ENCODE results near the gene KAZN. TPM values are rescaled to one million over a fixed set of nuclear protein-coding genes. Genes with fewer than 3 reads are reported as not detected.

KAZN gene
- total and polyA plus RNA-seq, 2 experiments from 2014 or later: 7.9 to 15.6 TPM

DNA sequence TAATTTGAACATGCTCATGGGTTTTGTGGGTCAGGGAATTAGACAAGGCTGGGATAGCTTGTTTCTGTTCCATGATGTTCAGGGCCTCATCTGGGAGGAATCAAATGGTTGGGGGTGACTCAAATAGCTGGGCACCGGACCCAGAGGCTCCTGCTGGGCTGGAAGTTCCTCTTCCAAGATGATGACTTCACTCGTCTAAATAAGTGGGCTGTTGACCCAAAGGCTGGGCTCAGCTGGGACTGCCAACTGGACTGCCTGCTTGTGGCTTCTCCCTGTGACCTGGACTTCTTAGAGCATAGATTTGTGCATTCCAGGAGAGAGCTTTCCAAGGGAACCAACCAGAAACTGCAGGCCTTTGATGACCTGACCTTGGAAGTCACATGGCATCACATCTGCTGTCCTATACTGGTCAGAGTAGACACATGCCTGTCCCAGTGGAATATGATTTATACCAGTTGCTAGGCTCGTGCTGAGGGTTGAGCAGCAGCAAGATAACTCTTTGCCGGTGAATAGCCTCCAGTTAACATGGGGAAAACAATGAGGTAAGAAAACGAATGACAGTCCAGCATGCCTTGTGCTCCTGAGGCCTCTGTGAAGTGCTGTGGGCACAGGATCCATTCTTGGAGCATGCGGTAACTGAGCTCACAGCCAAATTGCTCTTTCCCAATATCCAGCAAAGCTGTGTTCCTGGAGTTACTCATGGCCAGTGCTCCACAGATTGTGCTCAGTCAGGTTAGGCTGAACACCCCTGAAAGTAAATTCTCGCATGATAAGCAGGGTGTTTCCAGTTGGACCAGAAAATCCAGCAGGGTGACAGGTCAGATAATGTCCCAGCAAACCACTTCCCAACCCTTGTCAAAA, 282.2 kb downstream of the KAZN start:
- Histone ChIP-seq H3K27ac (no peak overlapping the region), H3K27me3 (no peaks in the 10 kb centered on the region), H3K79me2 (no peaks in the 10 kb centered on the region), H2AFZ (no peak overlapping the region), H3K4me3 (no peak overlapping the region), H3K9me2 (replicated peaks; ENCODE audit: insufficient read depth) (no peaks in the 10 kb centered on the region), H3K4me2 (no peak overlapping the region), H3K9me3 (ENCODE audit: low read depth) (no peaks in the 10 kb centered on the region), H3K36me3 (replicated peaks; ENCODE audit: insufficient read depth, low read depth) (no peaks in the 10 kb centered on the region), H4K20me1 (ENCODE audit: insufficient read depth, poor library complexity, severe bottlenecking) (no peaks in the 10 kb centered on the region), H3K4me1 (ENCODE audit: insufficient read depth) (no peaks in the 10 kb centered on the region)
- TF ChIP-seq EZH2 (IDR thresholded peaks at IDR 0.05; ENCODE audit: borderline replicate concordance): no peak
- TF ChIP-seq, protein P1, sequence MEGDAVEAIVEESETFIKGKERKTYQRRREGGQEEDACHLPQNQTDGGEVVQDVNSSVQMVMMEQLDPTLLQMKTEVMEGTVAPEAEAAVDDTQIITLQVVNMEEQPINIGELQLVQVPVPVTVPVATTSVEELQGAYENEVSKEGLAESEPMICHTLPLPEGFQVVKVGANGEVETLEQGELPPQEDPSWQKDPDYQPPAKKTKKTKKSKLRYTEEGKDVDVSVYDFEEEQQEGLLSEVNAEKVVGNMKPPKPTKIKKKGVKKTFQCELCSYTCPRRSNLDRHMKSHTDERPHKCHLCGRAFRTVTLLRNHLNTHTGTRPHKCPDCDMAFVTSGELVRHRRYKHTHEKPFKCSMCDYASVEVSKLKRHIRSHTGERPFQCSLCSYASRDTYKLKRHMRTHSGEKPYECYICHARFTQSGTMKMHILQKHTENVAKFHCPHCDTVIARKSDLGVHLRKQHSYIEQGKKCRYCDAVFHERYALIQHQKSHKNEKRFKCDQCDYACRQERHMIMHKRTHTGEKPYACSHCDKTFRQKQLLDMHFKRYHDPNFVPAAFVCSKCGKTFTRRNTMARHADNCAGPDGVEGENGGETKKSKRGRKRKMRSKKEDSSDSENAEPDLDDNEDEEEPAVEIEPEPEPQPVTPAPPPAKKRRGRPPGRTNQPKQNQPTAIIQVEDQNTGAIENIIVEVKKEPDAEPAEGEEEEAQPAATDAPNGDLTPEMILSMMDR (IDR thresholded peaks at IDR 0.05; ENCODE audit: poor library complexity): no peak
- no peak for TF ChIP-seq EZH2phosphoT487 (IDR thresholded peaks at IDR 0.05; ENCODE audit: low read depth, severe bottlenecking, unreplicated experiment)
- 86% methylated on average over 7 of the region's 7 CpGs for WGBS (ENCODE audit: low lambda C conversion rate, missing lambda C conversion rate)
- no peak for DNase-seq (ENCODE audit: low spot score)

GRCh38 chr1:14881775-14882672, 283.5 kb downstream of the KAZN start:
- H3K79me2 ChIP-seq: no peaks in the 10 kb centered on the region
- no peaks in the 10 kb centered on the region for H3K36me3 ChIP-seq (replicated peaks; ENCODE audit: insufficient read depth, low read depth)
- no peaks in the 10 kb centered on the region for H3K27me3 ChIP-seq
- TF ChIP-seq, protein P1 (IDR thresholded peaks at IDR 0.05; ENCODE audit: poor library complexity): no peak
- TF ChIP-seq EZH2 (IDR thresholded peaks at IDR 0.05; ENCODE audit: borderline replicate concordance) (no peak), EZH2phosphoT487 (IDR thresholded peaks at IDR 0.05; ENCODE audit: low read depth, severe bottlenecking, unreplicated experiment) (no peak)
- H3K4me3 ChIP-seq: no peak overlapping the region
- no peaks in the 10 kb centered on the region for H3K4me1 ChIP-seq (ENCODE audit: insufficient read depth)
- H3K9me2 ChIP-seq (replicated peaks; ENCODE audit: insufficient read depth): no peaks in the 10 kb centered on the region
- H3K4me2 ChIP-seq: no peak overlapping the region
- H3K27ac ChIP-seq: peak overlapping the region; percentile 24
- H4K20me1 ChIP-seq (ENCODE audit: insufficient read depth, poor library complexity, severe bottlenecking): no peaks in the 10 kb centered on the region
- peak; percentile 31 for DNase-seq (ENCODE audit: low spot score)
- WGBS (ENCODE audit: low lambda C conversion rate, missing lambda C conversion rate): 80% methylated on average over 9 of the region's 9 CpGs
- no peaks in the 10 kb centered on the region for H3K9me3 ChIP-seq (ENCODE audit: low read depth)
- no peak overlapping the region for H2AFZ ChIP-seq

- 87% methylated on average over 15 of the region's 15 CpGs for whole genome bisulfite sequencing (ENCODE audit: low lambda C conversion rate, missing lambda C conversion rate)
- no peak overlapping the region for H2AFZ ChIP-seq
- H3K9me3 ChIP-seq (ENCODE audit: low read depth): no peaks in the 10 kb centered on the region
- H3K4me1 ChIP-seq (ENCODE audit: insufficient read depth): no peaks in the 10 kb centered on the region
- no peak overlapping the region for H3K27ac ChIP-seq
- no peaks in the 10 kb centered on the region for H3K27me3 ChIP-seq
- H4K20me1 ChIP-seq (ENCODE audit: insufficient read depth, poor library complexity, severe bottlenecking): no peaks in the 10 kb centered on the region
- TF ChIP-seq, protein P1 (IDR thresholded peaks at IDR 0.05; ENCODE audit: poor library complexity): no peak
- TF ChIP-seq EZH2phosphoT487 (IDR thresholded peaks at IDR 0.05; ENCODE audit: low read depth, severe bottlenecking, unreplicated experiment) (no peak), EZH2 (IDR thresholded peaks at IDR 0.05; ENCODE audit: borderline replicate concordance) (no peak)
- no peak for DNase-seq (ENCODE audit: low spot score)
- H3K4me3 ChIP-seq: no peak overlapping the region
- H3K36me3 ChIP-seq (replicated peaks; ENCODE audit: insufficient read depth, low read depth): no peaks in the 10 kb centered on the region
- H3K4me2 ChIP-seq: no peak overlapping the region
- no peaks in the 10 kb centered on the region for H3K9me2 ChIP-seq (replicated peaks; ENCODE audit: insufficient read depth)
- no peaks in the 10 kb centered on the region for H3K79me2 ChIP-seq
Observed at GRCh38 chr1:14884614-14885175, 286.2 kb downstream of the KAZN start.
